ENCODE data around the gene GASK1A. TPM values are rescaled to one million over a fixed set of nuclear protein-coding genes. Genes with fewer than 3 reads are reported as not detected.

GASK1A gene
- polyA plus RNA-seq, 2 of the 4 experiments (the other 2 are of a cell fraction), result not detected

GRCh38 chr3:42963269-42963668 is 15.8 kb upstream of the GASK1A start:
- H3K4me3 ChIP-seq, result no peak overlapping the region
- no peaks in the 10 kb centered on the region for H3K9me3 ChIP-seq
- ATAC-seq, result no peak
- TF ChIP-seq FOXS1 (CRISPR knock-in tag; IDR thresholded peaks at IDR 0.05), result no peak
- no peak for DNase-seq (ENCODE audit: low read depth in 1 of 2, low spot score in 1 of 2)
- ChIA-PET CTCF (interaction anchor here (1.6 to 3.5 kb wide), 4 partner anchors 8 to 441 kb away, joined by 3 to 33 read pairs (median 8); no protein-coding TSS in a partner anchor), POLR2A (no interaction called here)
- no peaks in the 10 kb centered on the region for H3K4me1 ChIP-seq
- no peak overlapping the region for H3K4me2 ChIP-seq
- no peak overlapping the region for H3K27ac ChIP-seq
- WGBS (ENCODE audit: missing lambda C conversion rate), result 5% methylated on average over 2 of the region's 2 CpGs
- no peak for FAIRE-seq

GRCh38 chr3:42964266-42964665 is 14.8 kb upstream of the GASK1A start:
- DNase-seq (ENCODE audit: low read depth in 1 of 2, low spot score in 1 of 2) (no peak), FAIRE-seq (no peak), ATAC-seq (no peak)
- WGBS (ENCODE audit: missing lambda C conversion rate), result 24% methylated on average over 4 of the region's 4 CpGs
- Histone ChIP-seq H3K9me3 (no peaks in the 10 kb centered on the region), H3K4me3 (no peak overlapping the region), H3K4me2 (no peak overlapping the region), H3K27ac (no peak overlapping the region), H3K4me1 (no peaks in the 10 kb centered on the region)
- TF ChIP-seq JUN (IDR thresholded peaks at IDR 0.05) (no peak), KDM5A (IDR thresholded peaks at IDR 0.05) (no peak), RARB (CRISPR knock-in tag; IDR thresholded peaks at IDR 0.05) (no peak), PHF8 (IDR thresholded peaks at IDR 0.05; ENCODE audit: borderline replicate concordance, low read depth) (no peak), CHD2 (IDR thresholded peaks at IDR 0.05; ENCODE audit: low read length, partially characterized antibody) (no peak), CBX2 (IDR thresholded peaks at IDR 0.05; ENCODE audit: borderline replicate concordance, low read depth) (no peak), NR3C1 (IDR thresholded peaks at IDR 0.05) (no peak), NPAS2 (CRISPR knock-in tag; IDR thresholded peaks at IDR 0.05; ENCODE audit: borderline replicate concordance) (no peak), MAFK (IDR thresholded peaks at IDR 0.05; ENCODE audit: partially characterized antibody) (no peak), CBX8 (IDR thresholded peaks at IDR 0.05) (no peak), ZNF302 (CRISPR knock-in tag; IDR thresholded peaks at IDR 0.05) (no peak), HOXA7 (CRISPR knock-in tag; IDR thresholded peaks at IDR 0.05) (no peak), TFCP2L1 (CRISPR knock-in tag; IDR thresholded peaks at IDR 0.05) (no peak), MAZ (IDR thresholded peaks at IDR 0.05; ENCODE audit: borderline replicate concordance, low read depth, low read length) (no peak), MYC (IDR thresholded peaks at IDR 0.05; ENCODE audit: borderline replicate concordance, low read length) (no peak), HMGXB4 (CRISPR knock-in tag; IDR thresholded peaks at IDR 0.05; ENCODE audit: borderline replicate concordance) (no peak), EHMT2 (IDR thresholded peaks at IDR 0.05; ENCODE audit: low read depth) (no peak), HOXB13 (CRISPR knock-in tag; IDR thresholded peaks at IDR 0.05; ENCODE audit: low read depth) (no peak)
- TF ChIP-seq, protein P1, sequence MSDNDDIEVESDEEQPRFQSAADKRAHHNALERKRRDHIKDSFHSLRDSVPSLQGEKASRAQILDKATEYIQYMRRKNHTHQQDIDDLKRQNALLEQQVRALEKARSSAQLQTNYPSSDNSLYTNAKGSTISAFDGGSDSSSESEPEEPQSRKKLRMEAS (IDR thresholded peaks at IDR 0.05), result no peak
- TF ChIP-seq, protein P2, sequence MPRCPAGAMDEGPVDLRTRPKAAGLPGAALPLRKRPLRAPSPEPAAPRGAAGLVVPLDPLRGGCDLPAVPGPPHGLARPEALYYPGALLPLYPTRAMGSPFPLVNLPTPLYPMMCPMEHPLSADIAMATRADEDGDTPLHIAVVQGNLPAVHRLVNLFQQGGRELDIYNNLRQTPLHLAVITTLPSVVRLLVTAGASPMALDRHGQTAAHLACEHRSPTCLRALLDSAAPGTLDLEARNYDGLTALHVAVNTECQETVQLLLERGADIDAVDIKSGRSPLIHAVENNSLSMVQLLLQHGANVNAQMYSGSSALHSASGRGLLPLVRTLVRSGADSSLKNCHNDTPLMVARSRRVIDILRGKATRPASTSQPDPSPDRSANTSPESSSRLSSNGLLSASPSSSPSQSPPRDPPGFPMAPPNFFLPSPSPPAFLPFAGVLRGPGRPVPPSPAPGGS (IDR thresholded peaks at IDR 0.05), result no peak
- ChIA-PET CTCF (interaction anchor here (0.8 to 1.6 kb wide), 4 partner anchors 50 to 539 kb away, joined by 3 read pairs; no protein-coding TSS in a partner anchor), POLR2A (no interaction called here)

GRCh38 chr3:42970557-42970956 is 8.6 kb upstream of the GASK1A start:
- FAIRE-seq (no peak), ATAC-seq (no peak), DNase-seq (ENCODE audit: low read depth in 1 of 2, low spot score in 1 of 2) (no peak)
- CTCF ChIA-PET, result interaction anchor here (1.6 kb wide), 1 partner anchor 9 kb away, joined by 7 read pairs; no protein-coding TSS in a partner anchor
- peaks cover 3% of the 10 kb centered on the region; the same call in 1 of the 3 replicates for H3K9me3 ChIP-seq
- H3K4me2 ChIP-seq, result no peak overlapping the region
- POLR2A ChIA-PET, result no interaction called here
- no peak overlapping the region for H3K4me3 ChIP-seq
- no peaks in the 10 kb centered on the region for H3K4me1 ChIP-seq
- H3K27ac ChIP-seq, result no peak overlapping the region
- TF ChIP-seq, protein P3, sequence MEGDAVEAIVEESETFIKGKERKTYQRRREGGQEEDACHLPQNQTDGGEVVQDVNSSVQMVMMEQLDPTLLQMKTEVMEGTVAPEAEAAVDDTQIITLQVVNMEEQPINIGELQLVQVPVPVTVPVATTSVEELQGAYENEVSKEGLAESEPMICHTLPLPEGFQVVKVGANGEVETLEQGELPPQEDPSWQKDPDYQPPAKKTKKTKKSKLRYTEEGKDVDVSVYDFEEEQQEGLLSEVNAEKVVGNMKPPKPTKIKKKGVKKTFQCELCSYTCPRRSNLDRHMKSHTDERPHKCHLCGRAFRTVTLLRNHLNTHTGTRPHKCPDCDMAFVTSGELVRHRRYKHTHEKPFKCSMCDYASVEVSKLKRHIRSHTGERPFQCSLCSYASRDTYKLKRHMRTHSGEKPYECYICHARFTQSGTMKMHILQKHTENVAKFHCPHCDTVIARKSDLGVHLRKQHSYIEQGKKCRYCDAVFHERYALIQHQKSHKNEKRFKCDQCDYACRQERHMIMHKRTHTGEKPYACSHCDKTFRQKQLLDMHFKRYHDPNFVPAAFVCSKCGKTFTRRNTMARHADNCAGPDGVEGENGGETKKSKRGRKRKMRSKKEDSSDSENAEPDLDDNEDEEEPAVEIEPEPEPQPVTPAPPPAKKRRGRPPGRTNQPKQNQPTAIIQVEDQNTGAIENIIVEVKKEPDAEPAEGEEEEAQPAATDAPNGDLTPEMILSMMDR (IDR thresholded peaks at IDR 0.05), result no peak
- TF ChIP-seq HDAC2 (IDR thresholded peaks at IDR 0.05) (no peak), GATA3 (IDR thresholded peaks at IDR 0.05; ENCODE audit: borderline replicate concordance) (no peak), CEBPB (IDR thresholded peaks at IDR 0.05) (no peak), SMC3 (IDR thresholded peaks at IDR 0.05) (no peak), JUN (IDR thresholded peaks at IDR 0.05) (no peak), FOSB (CRISPR knock-in tag; IDR thresholded peaks at IDR 0.05) (no peak), MAZ (IDR thresholded peaks at IDR 0.05; ENCODE audit: borderline replicate concordance, low read depth, low read length) (no peak), EHMT2 (IDR thresholded peaks at IDR 0.05; ENCODE audit: low read depth) (no peak), RARB (CRISPR knock-in tag; IDR thresholded peaks at IDR 0.05) (no peak), BHLHE40 (IDR thresholded peaks at IDR 0.05; ENCODE audit: low read depth, low read length) (no peak)
- TF ChIP-seq, protein P4, sequence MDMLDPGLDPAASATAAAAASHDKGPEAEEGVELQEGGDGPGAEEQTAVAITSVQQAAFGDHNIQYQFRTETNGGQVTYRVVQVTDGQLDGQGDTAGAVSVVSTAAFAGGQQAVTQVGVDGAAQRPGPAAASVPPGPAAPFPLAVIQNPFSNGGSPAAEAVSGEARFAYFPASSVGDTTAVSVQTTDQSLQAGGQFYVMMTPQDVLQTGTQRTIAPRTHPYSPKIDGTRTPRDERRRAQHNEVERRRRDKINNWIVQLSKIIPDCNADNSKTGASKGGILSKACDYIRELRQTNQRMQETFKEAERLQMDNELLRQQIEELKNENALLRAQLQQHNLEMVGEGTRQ (IDR thresholded peaks at IDR 0.05), result no peak
- TF ChIP-seq, protein P2 (IDR thresholded peaks at IDR 0.05), result no peak

Measured in A549 (cell line).